Left cardiac atrium (tissue), 4 donors: ENCODE results near the gene IPPK. TPM values are rescaled to one million over a fixed set of nuclear protein-coding genes. Genes with fewer than 3 reads are reported as not detected.

Source experiments
- ATAC-seq, 2 donors: fragments of 200-7000 bp; cut with Tn5 transposase; one replicate each; pipeline ENCODE4 v1.9.1; 2020; ENCODE audit warnings: mild to moderate bottlenecking in 2 of 2, moderate library complexity in 2 of 2
- DNase-seq: peaks from one replicate; pipeline ENCODE4 v3.0.0-alpha.2; 2020
- intact Hi-C, 2 donors: fragments of 100-400 bp; cut with DNase I; formaldehyde crosslinking; loops; one replicate each; pipeline versions ENCODE4 v1.14.1 to v1.15.1; 2022 to 2023
- total RNA-seq, 2 donors: library from RNA; stranded (reverse); fragmentation: NEBNext Ultra II Directional; extraction: Animal tissue kit (Norgen Biotek cat#: 25700); gene quantifications; one replicate each; pipeline ENCODE4 v1.2.1, GENCODE V29; 2021
- donor health status: DM: no; HTN: yes; CAD: no.
- donor health status: DM: no; HTN: yes; CAD: no; lungs with severe emphysema.
- donor health status: DM: yes; HTN: yes; CAD: no.
- donor health status: Dilated cardiomyopathy.

The IPPK gene
- total RNA-seq, 2 donors from 2014 or later, result 6.1 to 19.6 TPM

- ATAC-seq (peak; percentile 55 to 64), DNase-seq (no peak)
- intact Hi-C loops, result no loop called here
These were observed 36.4 kb upstream of the IPPK start for GRCh38 chr9:92706218-92706940.

GRCh38 chr9:92704528-92704927 lies 34.6 kb upstream of the IPPK start:
- intact Hi-C loops, result no loop called here
- ATAC-seq (no peak), DNase-seq (no peak)

- intact Hi-C loops, result no loop called here
- no peak for DNase-seq
- ATAC-seq, result no peak
These were observed 26.7 kb upstream of the IPPK start for GRCh38 chr9:92696619-92697018.

GRCh38 chr9:92686954-92687353 lies 17.0 kb upstream of the IPPK start:
- ATAC-seq, result no peak

GRCh38 chr9:92685022-92685421 lies 15.1 kb upstream of the IPPK start:
- intact Hi-C loops, result no loop called here

More at GRCh38 chr9:92686954-92687353, 17.0 kb upstream of the IPPK start:
- DNase-seq, result no peak
- intact Hi-C loops, result no loop called here

GRCh38 chr9:92682269-92682668 lies 12.3 kb upstream of the IPPK start:
- intact Hi-C loops, result no loop called here
- DNase-seq (no peak), ATAC-seq (no peak)

More at GRCh38 chr9:92685022-92685421, 15.1 kb upstream of the IPPK start:
- DNase-seq (no peak), ATAC-seq (no peak)

GRCh38 chr9:92680166-92681119 lies 10.5 kb upstream of the IPPK start:
- intact Hi-C loops, result no loop called here
- ATAC-seq (peak in 1 of 2 donors; percentile 23), DNase-seq (no peak)

GRCh38 chr9:92679413-92680165 lies 9.7 kb upstream of the IPPK start:
- DNase-seq (no peak), ATAC-seq (no peak)
- intact Hi-C loops, result no loop called here

- DNase-seq (peak; percentile 66), ATAC-seq (no peak)
- intact Hi-C loops, result no loop called here
These were observed 1.4 kb upstream of the IPPK start for GRCh38 chr9:92671323-92671722.

GRCh38 chr9:92669527-92669889 lies 423 bp downstream of the IPPK start:
- DNase-seq (peak; percentile 60), ATAC-seq (peak; percentile 33 to 53)
- intact Hi-C loops, result no loop called here

- ATAC-seq, result peak; percentile 23 to 56
- intact Hi-C loops, result no loop called here
These were observed 995 bp downstream of the IPPK start for GRCh38 chr9:92668746-92669526.

GRCh38 chr9:92666912-92667532 lies 2.9 kb downstream of the IPPK start:
- DNase-seq (no peak), ATAC-seq (no peak)
- intact Hi-C loops, result no loop called here

More at GRCh38 chr9:92668746-92669526, 995 bp downstream of the IPPK start:
- peak; percentile 62 for DNase-seq

GRCh38 chr9:92666236-92666635 lies 3.7 kb downstream of the IPPK start:
- DNase-seq (no peak), ATAC-seq (no peak)
- intact Hi-C loops, result no loop called here

- intact Hi-C loops, result no loop called here
- ATAC-seq, result no peak
- DNase-seq, result no peak
These were observed 4.1 kb downstream of the IPPK start for GRCh38 chr9:92665836-92666235.

- DNase-seq (no peak), ATAC-seq (no peak)
- intact Hi-C loops, result no loop called here
These were observed 5.4 kb downstream of the IPPK start for GRCh38 chr9:92664394-92665152.

- no peak for ATAC-seq
- intact Hi-C loops, result no loop called here
- DNase-seq, result no peak
These were observed 6.0 kb downstream of the IPPK start for GRCh38 chr9:92663951-92664350.

- ATAC-seq, result no peak
- intact Hi-C loops, result no loop called here
- DNase-seq, result no peak
These were observed 6.8 kb downstream of the IPPK start for GRCh38 chr9:92663126-92663525.

GRCh38 chr9:92661743-92662142 lies 8.2 kb downstream of the IPPK start:
- no peak for DNase-seq
- ATAC-seq, result no peak

More at GRCh38 chr9:92661743-92662142, 8.2 kb downstream of the IPPK start:
- intact Hi-C loops, result no loop called here
